Adipocyte (in vitro differentiated cells): ENCODE results near the gene RAB17.
A peak's percentile ranks its signal among the peaks of the same experiment; 100 is the strongest.

Experiments used
- DNase-seq: peaks from one replicate; pipeline ENCODE4 v3.0.0-alpha.2; 2015; ENCODE audit warnings: low read depth
- H3K27me3 ChIP-seq: replicated peaks from 2 replicates; pipeline ENCODE4 v1.7.0; 2013; ENCODE audit warnings: mild to moderate bottlenecking, low read length, moderate library complexity; ENCODE audit not compliant: control insufficient read depth, insufficient read depth
- H3K36me3 ChIP-seq: 2 replicates; pipeline ENCODE4 v1.7.0; 2013; ENCODE audit warnings: low read length, mild to moderate bottlenecking, moderate library complexity; ENCODE audit not compliant: control insufficient read depth, insufficient read depth, severe bottlenecking
- H3K4me1 ChIP-seq: 2 replicates; pipeline ENCODE4 v1.7.0; 2013; ENCODE audit warnings: mild to moderate bottlenecking, low read length, moderate library complexity; ENCODE audit not compliant: control insufficient read depth, insufficient read depth
- H3K4me3 ChIP-seq: 2 replicates; pipeline ENCODE4 v1.7.0; 2013; ENCODE audit warnings: mild to moderate bottlenecking, low read length, moderate library complexity
- H3K9ac ChIP-seq: 2 replicates; pipeline ENCODE4 v1.7.0; 2013; ENCODE audit warnings: mild to moderate bottlenecking, low read length, moderate library complexity
- H3K9me3 ChIP-seq: 2 replicates; pipeline ENCODE4 v1.7.0; 2013; ENCODE audit warnings: mild to moderate bottlenecking, low read length, moderate library complexity; ENCODE audit not compliant: control insufficient read depth

RAB17 gene

GRCh38 chr2:237573721-237574415 lies 16.7 kb downstream of the RAB17 start:
- Histone ChIP-seq H3K27me3 (peaks cover 21% of the 10 kb centered on the region), H3K9ac (no peak overlapping the region), H3K4me1 (peaks cover 7% of the 10 kb centered on the region), H3K9me3 (no peaks in the 10 kb centered on the region), H3K36me3 (no peaks in the 10 kb centered on the region), H3K4me3 (no peak overlapping the region)
- no peak for DNase-seq

GRCh38 chr2:237572742-237573101 lies 17.8 kb downstream of the RAB17 start:
- Histone ChIP-seq H3K4me1 (peaks cover 7% of the 10 kb centered on the region), H3K9ac (peak overlapping the region; percentile 52), H3K27me3 (peaks cover 21% of the 10 kb centered on the region), H3K4me3 (no peak overlapping the region), H3K9me3 (no peaks in the 10 kb centered on the region), H3K36me3 (no peaks in the 10 kb centered on the region)
- DNase-seq = no peak

- Histone ChIP-seq H3K4me1 (peaks cover 7% of the 10 kb centered on the region), H3K27me3 (peaks cover 19% of the 10 kb centered on the region), H3K9ac (peak overlapping the region; percentile 52), H3K9me3 (no peaks in the 10 kb centered on the region), H3K36me3 (no peaks in the 10 kb centered on the region), H3K4me3 (peak overlapping the region; percentile 15)
- peak; percentile 97 for DNase-seq
Measured at GRCh38 chr2:237572021-237572741, 18.4 kb downstream of the RAB17 start.

- Histone ChIP-seq H3K4me1 (peaks cover 7% of the 10 kb centered on the region), H3K27me3 (peaks cover 22% of the 10 kb centered on the region), H3K9ac (peak overlapping the region; percentile 52), H3K9me3 (no peaks in the 10 kb centered on the region), H3K36me3 (no peaks in the 10 kb centered on the region), H3K4me3 (no peak overlapping the region)
- no peak for DNase-seq
Measured at GRCh38 chr2:237571551-237571950, 19.0 kb downstream of the RAB17 start.

GRCh38 chr2:237570776-237571335 lies 19.7 kb downstream of the RAB17 start:
- H3K9ac ChIP-seq = no peak overlapping the region
- peaks cover 7% of the 10 kb centered on the region for H3K4me1 ChIP-seq
- no peak for DNase-seq

GRCh38 chr2:237569896-237570295 lies 20.6 kb downstream of the RAB17 start:
- no peak overlapping the region for H3K9ac ChIP-seq
- H3K9me3 ChIP-seq = no peaks in the 10 kb centered on the region
- no peak overlapping the region for H3K4me3 ChIP-seq
- H3K27me3 ChIP-seq = peaks cover 18% of the 10 kb centered on the region
- no peaks in the 10 kb centered on the region for H3K36me3 ChIP-seq
- DNase-seq = no peak
- peaks cover 7% of the 10 kb centered on the region for H3K4me1 ChIP-seq

More at GRCh38 chr2:237570776-237571335, 19.7 kb downstream of the RAB17 start:
- H3K9me3 ChIP-seq = no peaks in the 10 kb centered on the region
- H3K4me3 ChIP-seq = no peak overlapping the region
- no peaks in the 10 kb centered on the region for H3K36me3 ChIP-seq
- H3K27me3 ChIP-seq = peaks cover 18% of the 10 kb centered on the region

GRCh38 chr2:237569041-237569440 lies 21.5 kb downstream of the RAB17 start:
- no peaks in the 10 kb centered on the region for H3K9me3 ChIP-seq
- no peak overlapping the region for H3K9ac ChIP-seq

GRCh38 chr2:237568121-237568660 lies 22.3 kb downstream of the RAB17 start:
- Histone ChIP-seq H3K4me3 (no peak overlapping the region), H3K4me1 (peaks cover 7% of the 10 kb centered on the region), H3K9me3 (no peaks in the 10 kb centered on the region), H3K36me3 (no peaks in the 10 kb centered on the region), H3K27me3 (peaks cover 29% of the 10 kb centered on the region), H3K9ac (no peak overlapping the region)
- no peak for DNase-seq

More at GRCh38 chr2:237569041-237569440, 21.5 kb downstream of the RAB17 start:
- peaks cover 22% of the 10 kb centered on the region for H3K27me3 ChIP-seq
- DNase-seq = no peak
- no peak overlapping the region for H3K4me3 ChIP-seq
- H3K36me3 ChIP-seq = no peaks in the 10 kb centered on the region
- peaks cover 7% of the 10 kb centered on the region for H3K4me1 ChIP-seq

- Histone ChIP-seq H3K9me3 (no peaks in the 10 kb centered on the region), H3K4me3 (no peak overlapping the region), H3K36me3 (no peaks in the 10 kb centered on the region), H3K4me1 (peaks cover 4% of the 10 kb centered on the region), H3K27me3 (peaks cover 31% of the 10 kb centered on the region), H3K9ac (no peak overlapping the region)
- no peak for DNase-seq
Measured at GRCh38 chr2:237567276-237568029, 23.1 kb downstream of the RAB17 start.

- Histone ChIP-seq H3K4me1 (no peaks in the 10 kb centered on the region), H3K9me3 (no peaks in the 10 kb centered on the region), H3K9ac (no peak within 1 kb of the TSS), H3K36me3 (no peaks in the 10 kb centered on the region), H3K4me3 (no peak within 1 kb of the TSS), H3K27me3 (peaks cover 31% of the 10 kb centered on the region)
- DNase-seq = no peak
Measured at GRCh38 chr2:237566401-237567235, 23.9 kb downstream of the RAB17 start, which contains the start of gene PRLH. Gene PRLH, plus strand, starts transcription at chr2:237566574. Its CDS starts 0 bp downstream, at chr2:237566574.
